Measurements from ENCODE around the gene XPO4.
"Not testable (repeated sequence)": the region's sequence is repeated elsewhere in the genome, so short reads cannot be mapped to it uniquely, and the experiment has no call there.

DNA sequence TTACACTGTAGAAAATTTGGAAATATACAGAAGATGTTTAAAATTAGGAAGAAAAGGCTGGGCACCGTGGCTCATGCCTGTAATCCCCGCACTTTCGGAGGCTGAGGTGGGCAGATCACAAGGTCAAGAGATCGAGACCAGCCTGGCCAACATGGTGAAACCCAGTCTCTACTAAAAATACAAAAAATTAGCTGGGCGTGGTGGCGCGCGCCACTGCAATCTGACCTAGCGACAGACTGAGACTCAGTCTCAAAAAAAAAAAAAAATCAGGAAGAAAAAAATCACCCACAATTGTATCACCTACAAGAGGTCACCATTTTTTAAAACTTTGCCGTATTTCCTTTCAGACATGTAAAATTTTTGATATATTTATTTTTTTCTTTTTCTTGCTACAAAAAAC lies 38.0 kb upstream of the XPO4 start:
- not testable (repeated sequence) for TF ChIP-seq YY1 (IDR thresholded peaks at IDR 0.05; ENCODE audit: insufficient read depth, insufficient read length); SUZ12 (IDR thresholded peaks at IDR 0.05; ENCODE audit: extremely low read depth, insufficient read depth, insufficient read length)
